K562 (cell line): ENCODE measurements around the gene PRKD1.

ENCODE experiments used
- CTCF ChIP-seq, 3 experiments: IDR thresholded peaks in 2 of 3; conservative IDR thresholded peaks in 1 of 3; 2 replicates each; pipeline ENCODE4 v1.5.1; 2011 to 2012; ENCODE audit warnings: low read length in 3 of 3, mild to moderate bottlenecking in 3 of 3, control low read depth in 2 of 3, improper control_type of control experiment in 1 of 3, inconsistent platforms in 1 of 3, low read depth in 1 of 3, mixed read lengths in 1 of 3, moderate library complexity in 1 of 3; ENCODE audit not compliant: insufficient read depth in 2 of 3
- HDGF ChIP-seq: fragments of 450-650 bp; IDR thresholded peaks from 2 replicates; pipeline ENCODE4 v1.6.1; 2016
- NBN ChIP-seq: fragments of 450-650 bp; IDR thresholded peaks from 2 replicates; pipeline ENCODE4 v1.6.1; 2016; ENCODE audit warnings: low read depth, mild to moderate bottlenecking
- TF ChIP-seq, protein P1 (sequence below): fragments of 450-650 bp; IDR thresholded peaks from 2 replicates; pipeline ENCODE4 v1.6.1; 2018; ENCODE audit not compliant: partially characterized antibody

- TF ChIP-seq HDGF (no peak), NBN (no peak), CTCF (IDR thresholded peaks at IDR 0.05 in 2 of 3, conservative IDR thresholded peaks at IDR 0.05 in 1 of 3; ENCODE audit: insufficient read depth in 2 of 3, low read depth in 1 of 3, low read length in 3 of 3) (no peak)
- TF ChIP-seq, protein P1, sequence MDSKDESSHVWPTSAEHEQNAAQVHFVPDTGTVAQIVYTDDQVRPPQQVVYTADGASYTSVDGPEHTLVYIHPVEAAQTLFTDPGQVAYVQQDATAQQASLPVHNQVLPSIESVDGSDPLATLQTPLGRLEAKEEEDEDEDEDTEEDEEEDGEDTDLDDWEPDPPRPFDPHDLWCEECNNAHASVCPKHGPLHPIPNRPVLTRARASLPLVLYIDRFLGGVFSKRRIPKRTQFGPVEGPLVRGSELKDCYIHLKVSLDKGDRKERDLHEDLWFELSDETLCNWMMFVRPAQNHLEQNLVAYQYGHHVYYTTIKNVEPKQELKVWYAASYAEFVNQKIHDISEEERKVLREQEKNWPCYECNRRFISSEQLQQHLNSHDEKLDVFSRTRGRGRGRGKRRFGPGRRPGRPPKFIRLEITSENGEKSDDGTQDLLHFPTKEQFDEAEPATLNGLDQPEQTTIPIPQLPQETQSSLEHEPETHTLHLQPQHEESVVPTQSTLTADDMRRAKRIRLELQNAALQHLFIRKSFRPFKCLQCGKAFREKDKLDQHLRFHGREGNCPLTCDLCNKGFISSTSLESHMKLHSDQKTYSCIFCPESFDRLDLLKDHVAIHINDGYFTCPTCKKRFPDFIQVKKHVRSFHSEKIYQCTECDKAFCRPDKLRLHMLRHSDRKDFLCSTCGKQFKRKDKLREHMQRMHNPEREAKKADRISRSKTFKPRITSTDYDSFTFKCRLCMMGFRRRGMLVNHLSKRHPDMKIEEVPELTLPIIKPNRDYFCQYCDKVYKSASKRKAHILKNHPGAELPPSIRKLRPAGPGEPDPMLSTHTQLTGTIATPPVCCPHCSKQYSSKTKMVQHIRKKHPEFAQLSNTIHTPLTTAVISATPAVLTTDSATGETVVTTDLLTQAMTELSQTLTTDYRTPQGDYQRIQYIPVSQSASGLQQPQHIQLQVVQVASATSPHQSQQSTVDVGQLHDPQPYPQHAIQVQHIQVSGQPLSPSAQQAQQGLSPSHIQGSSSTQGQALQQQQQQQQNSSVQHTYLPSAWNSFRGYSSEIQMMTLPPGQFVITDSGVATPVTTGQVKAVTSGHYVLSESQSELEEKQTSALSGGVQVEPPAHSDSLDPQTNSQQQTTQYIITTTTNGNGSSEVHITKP: no peak
Measured at GRCh38 chr14:29821661-29822429, 105.8 kb downstream of the PRKD1 start.
